HG03342 (cell line): ENCODE results near the gene ANXA11.
A peak's percentile ranks its signal among the peaks of the same experiment; 100 is the strongest.
"Not testable (repeated sequence)": the region's sequence is repeated elsewhere in the genome, so short reads cannot be mapped to it uniquely, and the experiment has no call there.

Experiments used
- ATAC-seq: cut with Tn5 transposase; IDR thresholded peaks from one replicate; pipeline ENCODE4 v1.9.1; 2021; ENCODE audit warnings: mild to moderate bottlenecking, moderate library complexity; ENCODE audit not compliant: unreplicated experiment

The ANXA11 gene

DNA sequence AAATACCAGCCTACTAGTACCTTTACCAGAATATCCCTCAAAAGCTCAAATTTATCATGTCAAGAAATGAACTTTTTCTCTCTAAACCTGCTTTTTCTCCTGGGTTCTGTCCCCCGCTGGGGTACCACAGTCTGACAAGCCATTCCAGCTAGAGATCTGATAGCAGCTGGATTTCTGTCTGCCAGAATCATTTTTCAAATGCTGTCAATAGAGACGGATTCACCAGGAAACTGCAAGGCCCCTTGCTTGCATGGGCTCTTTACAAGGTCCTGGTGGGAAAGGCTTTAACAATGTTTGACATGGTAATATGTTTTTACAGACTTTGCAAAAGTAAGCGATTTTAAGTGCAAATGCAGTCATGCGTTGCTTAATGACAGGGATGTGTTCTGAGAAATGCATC is 4.9 kb upstream of the ANXA11 start:
- ATAC-seq: no peak

DNA sequence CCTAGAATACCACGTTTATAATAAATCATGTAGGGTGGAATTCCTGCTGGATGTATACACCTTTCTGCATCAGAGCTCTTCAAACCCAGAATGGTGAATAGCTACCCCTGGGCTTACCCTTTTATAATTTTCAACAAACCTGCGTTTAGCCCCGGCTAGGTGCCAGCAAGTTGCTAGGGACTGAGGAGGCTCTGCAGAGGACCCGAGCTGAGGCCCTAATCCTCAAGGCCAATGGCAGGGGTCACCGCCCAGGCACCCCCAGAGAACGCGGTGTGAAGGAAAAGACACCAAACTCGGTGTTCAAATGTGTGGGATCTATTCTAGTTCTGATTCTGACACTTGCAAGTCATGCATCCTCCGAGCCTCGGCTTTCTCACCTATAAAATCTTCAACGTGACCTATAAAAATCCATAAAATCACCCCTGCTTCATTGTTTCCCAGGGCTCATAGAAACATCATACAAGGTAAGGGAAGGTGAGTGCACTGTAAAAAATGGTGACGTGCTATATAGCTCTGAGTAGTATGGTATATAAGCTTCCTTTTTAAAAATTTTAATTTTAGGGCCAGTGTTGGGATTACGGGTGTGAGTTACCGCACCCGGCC is 2.5 kb upstream of the ANXA11 start:
- ATAC-seq: no peak

GRCh38 chr10:80206277-80206655 is 929 bp upstream of the ANXA11 start:
- no peak for ATAC-seq

DNA sequence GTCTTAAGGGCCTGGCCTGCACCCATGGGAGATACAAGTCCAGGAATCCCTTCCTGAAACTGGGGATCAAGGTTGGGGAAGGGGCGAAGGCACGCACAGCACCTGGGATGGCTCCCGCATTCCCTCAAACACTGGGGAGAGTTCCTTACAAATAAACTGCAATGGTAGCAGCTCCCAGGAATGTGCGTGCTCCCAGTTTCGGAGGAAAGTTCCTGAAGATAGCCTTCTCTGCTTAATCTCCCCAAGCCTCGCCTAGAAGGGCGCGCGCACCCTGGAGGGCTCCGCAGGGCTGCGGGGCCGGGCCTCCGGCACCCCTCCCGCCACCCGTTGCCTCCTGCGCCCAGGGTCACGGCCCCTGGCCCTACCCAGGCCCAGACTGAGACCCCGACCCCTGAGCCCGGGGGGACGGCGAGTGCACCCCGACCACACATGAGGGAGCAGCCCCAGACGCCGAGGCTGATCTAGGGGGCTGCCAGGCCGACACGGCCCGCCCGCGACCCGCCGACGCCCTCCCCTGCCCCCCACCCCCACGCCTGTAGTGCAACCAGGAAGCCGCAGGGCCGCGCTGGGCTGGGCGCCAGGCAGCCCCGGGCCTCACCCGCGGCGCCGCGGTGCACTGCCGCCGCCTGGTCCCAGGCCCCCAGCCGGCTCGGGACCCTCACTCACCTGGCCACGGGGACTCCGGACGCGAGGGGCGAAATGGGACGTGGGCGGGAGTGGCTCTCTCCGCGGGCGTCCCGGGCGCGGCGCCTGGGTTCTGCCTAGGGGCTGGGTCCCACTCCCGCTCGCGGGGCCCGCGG is 460 bp downstream of the ANXA11 start:
- ATAC-seq: peak; percentile 37

DNA sequence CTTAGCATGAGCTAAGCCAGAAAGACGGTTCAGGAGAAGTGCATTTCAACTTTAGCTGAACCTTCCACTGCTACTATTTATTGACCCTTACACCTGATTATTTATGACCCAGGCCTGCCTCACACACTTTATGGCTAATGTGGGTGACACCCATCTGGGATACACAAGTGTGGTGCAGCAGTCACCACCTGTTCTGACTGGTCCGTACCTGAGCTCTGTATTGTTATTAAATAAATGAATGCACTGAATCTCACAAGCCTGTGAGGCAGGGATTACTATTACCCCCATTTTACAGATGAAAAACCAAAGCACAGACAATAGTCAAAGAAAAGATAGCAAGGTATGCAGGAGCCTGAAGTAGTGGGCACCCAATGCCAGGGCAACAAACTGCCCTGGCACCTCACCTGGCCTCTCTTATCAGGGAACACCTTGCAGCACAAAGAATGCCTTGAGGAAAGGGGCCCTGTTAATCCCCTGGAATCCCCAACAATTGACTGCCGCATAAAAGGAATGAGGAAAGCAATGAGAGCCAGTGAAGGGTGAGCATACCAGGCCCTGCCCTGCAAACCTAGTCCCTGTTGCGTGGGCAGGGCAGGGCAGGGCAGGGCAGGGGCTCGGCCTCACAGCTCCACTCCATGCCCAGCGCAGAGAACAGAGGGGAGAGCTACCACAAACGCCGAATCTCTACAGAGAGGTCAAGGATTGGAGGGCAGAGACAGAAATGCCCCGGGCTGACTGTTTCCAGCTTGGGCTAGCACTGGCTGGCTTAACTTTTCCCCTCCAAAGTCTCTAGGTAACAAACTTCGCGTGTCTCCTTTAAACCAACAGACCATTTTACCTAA is 1.3 kb downstream of the ANXA11 start:
- ATAC-seq: no peak

DNA sequence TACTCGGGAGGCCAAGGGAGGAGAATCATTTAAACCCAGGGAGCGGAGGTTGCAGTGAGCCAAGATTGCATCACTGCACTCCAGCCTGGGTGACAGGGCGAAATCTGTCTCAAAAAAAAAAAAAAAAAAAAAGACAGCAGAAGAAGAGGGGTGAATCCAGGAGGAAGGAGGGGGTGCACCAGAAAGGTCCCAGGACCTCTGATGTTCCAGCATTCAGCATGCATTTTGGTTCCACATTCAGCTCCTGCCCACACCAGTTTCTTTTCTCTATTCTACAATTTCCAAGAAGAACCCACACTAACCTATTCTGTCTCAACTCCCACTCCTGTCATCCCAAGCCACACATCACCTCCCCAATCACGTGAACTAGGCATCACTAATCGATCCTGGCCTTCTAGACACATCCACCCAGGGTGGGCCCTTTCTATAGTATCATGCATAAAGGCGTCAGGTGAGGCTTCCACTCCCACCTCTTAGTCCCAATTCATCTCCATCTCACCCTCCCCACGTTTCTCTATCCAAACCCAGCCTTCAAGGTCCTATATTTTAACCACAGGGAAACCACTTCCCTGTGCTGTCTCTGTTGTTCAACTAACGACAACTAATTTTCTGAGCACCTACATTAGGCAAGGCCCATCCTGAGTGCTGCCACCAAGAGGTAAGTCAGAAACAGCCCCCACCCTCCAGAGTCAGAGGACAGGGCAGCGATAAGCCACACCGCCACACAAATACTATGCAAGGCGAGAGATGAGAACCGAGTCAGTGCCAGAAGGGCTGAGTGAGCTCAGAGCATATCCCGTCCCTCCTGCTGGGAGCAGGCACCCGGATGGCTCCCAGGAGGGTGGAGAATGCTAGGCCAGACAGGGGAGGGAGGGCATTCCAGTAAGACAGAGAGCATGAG is 2.2 kb downstream of the ANXA11 start:
- ATAC-seq: peak; percentile 48

GRCh38 chr10:80202530-80202929 is 2.8 kb downstream of the ANXA11 start:
- ATAC-seq: not testable (repeated sequence)

DNA sequence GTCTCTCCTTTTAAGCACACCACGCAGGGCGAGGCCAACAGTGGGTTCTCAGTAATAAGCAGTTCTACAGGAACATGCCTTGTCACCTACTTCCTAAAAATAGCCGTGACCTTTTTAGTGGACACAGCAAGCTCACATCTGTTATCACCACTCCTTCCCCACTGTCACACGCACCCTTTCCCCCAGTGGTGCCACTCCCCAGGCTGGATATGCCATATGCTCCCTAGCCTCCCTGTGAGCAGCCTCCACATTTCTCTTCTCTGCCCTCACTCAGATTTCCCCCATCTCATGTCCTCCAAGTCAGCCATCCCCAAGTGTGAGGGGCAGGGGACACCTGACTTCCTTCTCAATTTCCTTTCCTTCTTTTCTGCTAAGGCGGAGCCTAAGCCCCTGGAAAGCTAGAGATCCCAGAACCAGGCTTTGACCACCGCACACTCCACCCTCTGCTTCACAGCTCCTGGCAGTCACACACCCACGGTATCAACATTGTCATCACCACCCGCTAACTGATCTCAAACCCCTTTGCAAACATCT is 3.7 kb downstream of the ANXA11 start:
- no peak for ATAC-seq

DNA sequence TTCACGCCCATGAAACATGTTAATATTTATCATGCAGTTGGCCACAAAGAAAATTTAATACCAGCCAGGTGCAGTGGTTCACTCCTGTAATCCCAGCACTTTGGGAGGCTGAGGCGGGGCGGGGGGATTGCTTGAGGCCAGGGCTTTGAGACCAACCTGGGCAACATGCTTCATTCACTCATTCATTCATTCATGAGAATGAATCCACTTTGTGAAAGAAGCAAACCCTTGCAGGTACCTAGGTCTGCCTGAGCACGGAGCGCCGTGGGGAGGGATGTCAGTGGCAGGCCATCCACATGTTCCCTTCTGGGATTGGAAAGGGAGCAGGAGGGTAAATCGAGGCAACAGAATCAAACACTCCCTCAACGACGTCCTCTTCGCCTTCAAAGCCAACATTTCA is 4.7 kb downstream of the ANXA11 start:
- no peak for ATAC-seq

DNA sequence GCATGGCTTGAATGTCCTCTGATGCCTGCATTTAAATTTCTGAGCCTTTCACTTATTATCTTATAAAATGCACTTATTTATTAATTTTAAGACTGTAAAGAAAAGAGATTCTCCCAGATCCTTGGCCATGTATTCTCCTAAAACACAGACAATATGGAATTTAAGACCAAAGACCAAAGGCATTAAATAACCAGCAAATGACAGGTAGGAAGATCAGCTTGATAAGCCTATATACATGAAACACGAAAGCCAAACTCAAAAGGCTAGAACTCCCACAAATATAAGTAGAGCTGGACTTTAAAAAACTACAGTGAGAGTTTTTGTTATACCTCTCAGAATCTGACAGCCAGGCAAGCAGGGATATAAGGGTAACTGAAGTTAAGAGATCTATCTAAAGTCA is 5.1 kb downstream of the ANXA11 start:
- ATAC-seq: no peak

DNA sequence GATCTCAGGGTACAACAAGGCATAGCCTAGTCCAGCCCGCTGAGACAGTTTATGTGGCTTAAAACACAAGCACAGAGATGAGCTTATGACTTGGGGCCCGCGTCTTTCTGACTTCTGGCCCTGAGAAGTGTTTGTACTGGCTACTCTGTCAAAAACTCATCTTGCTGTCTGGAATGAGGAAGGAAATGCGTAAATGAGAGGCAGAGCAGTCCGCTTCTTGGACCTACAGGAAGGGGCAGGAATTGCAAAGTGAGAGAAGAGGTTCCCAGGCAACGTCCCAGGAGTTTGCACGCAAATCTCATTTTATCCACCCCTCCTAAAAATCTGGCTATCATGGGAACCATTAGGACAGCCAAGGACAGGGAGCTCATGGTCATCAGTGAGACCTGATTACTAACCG is 5.5 kb downstream of the ANXA11 start:
- ATAC-seq: no peak

- no peak for ATAC-seq
Observed at GRCh38 chr10:80197972-80198916, 7.1 kb downstream of the ANXA11 start.

GRCh38 chr10:80196950-80197315 is 8.4 kb downstream of the ANXA11 start:
- no peak for ATAC-seq

DNA sequence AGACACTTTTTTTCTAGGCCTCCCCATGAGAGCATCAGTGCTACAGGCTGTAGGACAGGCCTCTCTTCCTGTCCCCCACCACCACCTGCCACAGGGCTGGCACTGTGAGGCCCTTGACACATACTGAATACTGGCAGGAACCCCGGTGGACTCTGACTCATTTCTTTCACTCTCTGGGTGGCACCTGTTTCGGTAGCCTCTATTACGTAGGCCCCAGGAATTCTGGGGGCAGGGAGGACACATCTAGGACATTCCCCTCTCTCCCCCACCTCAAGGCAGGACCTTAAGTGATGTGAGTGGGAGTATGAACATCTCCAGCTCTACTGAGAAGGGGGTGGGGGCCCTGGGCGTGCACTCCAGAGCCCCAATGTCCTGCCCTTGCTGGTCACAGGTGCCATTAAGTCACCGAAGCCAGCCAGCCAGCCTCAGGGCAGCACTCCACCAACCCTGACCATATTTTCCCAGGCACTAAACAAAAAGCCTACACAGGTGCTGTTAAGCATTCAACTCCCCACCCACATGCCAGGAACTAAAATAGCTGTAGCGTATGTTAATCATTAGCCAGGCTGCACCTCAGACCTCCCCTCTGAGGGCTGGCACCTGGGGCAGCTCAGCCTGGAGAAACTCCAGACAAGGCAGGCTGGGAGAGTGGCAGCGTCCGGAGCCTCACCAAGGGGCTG is 8.9 kb downstream of the ANXA11 start:
- peak; percentile 77 for ATAC-seq

- ATAC-seq: no peak
Observed at GRCh38 chr10:80195046-80195574, 10.2 kb downstream of the ANXA11 start.

DNA sequence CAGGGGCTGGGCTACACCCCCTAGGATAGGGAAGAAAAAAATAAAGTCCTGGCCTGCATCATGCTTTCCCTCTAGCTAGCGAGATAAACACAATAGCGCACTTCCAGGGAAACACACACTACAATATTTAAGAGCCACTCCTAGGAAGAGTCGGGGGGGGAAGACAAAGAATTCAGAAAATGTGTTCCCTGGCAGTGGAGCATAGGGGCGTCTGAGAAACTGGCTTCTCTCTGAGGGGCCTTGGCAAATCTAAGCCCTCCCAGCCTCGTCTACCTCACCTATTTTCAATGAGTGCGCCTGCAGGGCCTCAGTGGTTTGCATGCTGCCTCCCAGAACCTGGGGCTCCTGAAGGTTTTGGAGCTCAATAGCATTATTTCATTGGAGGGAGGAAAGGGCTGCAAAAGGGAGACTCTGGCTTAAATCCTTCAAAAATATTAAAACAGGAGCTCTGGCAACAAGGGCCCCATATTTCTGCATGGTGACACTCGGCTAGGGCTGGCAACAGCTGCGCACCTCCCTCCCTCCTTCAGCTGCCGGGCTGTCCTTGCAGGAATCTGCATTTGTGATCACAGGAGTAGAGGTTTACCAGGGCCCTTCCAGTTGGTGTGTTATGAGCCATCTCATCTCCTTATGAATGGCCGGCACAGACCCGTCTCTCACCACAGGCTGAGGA is 10.8 kb downstream of the ANXA11 start:
- no peak for ATAC-seq

- no peak for ATAC-seq
Observed at GRCh38 chr10:80192553-80192952, 12.8 kb downstream of the ANXA11 start.
